GM12872 (cell line): Measurements from ENCODE around the gene MUC5B.

Experiments used
- CTCF ChIP-seq: IDR thresholded peaks from 3 replicates; pipeline ENCODE4 v1.5.1; 2011; ENCODE audit warnings: low read depth, mild to moderate bottlenecking, low read length, moderate library complexity; ENCODE audit not compliant: insufficient read depth

The MUC5B gene

GRCh38 chr11:1220941-1221721, 1.7 kb upstream of the MUC5B start:
- no peak for TF ChIP-seq CTCF

- TF ChIP-seq CTCF: no peak
Observed at GRCh38 chr11:1221848-1222311, 986 bp upstream of the MUC5B start.

- no peak for TF ChIP-seq CTCF
Observed at GRCh38 chr11:1223346-1224110, 662 bp downstream of the MUC5B start.

- TF ChIP-seq CTCF: no peak
Observed at GRCh38 chr11:1224111-1224490, 1.2 kb downstream of the MUC5B start.

- no peak for TF ChIP-seq CTCF
Observed at GRCh38 chr11:1224491-1225385, 1.9 kb downstream of the MUC5B start.

GRCh38 chr11:1225386-1226225, 2.7 kb downstream of the MUC5B start:
- TF ChIP-seq CTCF: no peak
